Choroid plexus epithelial cell (primary cell): ENCODE results near the gene MED31.
"Not testable (repeated sequence)": the region's sequence is repeated elsewhere in the genome, so short reads cannot be mapped to it uniquely, and the experiment has no call there.

Source experiments
- DNase-seq: peaks from one replicate; pipeline ENCODE4 v3.0.0-alpha.2; 2010; ENCODE audit warnings: low read depth
- H3K4me3 ChIP-seq: 2 replicates; pipeline ENCODE4 v1.5.1; 2011; ENCODE audit warnings: low read depth, mild to moderate bottlenecking, control low read depth, low read length, moderate library complexity
- CTCF ChIP-seq: conservative IDR thresholded peaks from 2 replicates; pipeline ENCODE4 v1.5.1; 2011; ENCODE audit warnings: low read depth, mild to moderate bottlenecking, control low read depth, inconsistent platforms, low read length, moderate library complexity

MED31 gene

GRCh38 chr17:6695051-6695450, 43.6 kb upstream of the MED31 start:
- DNase-seq, result no peak
- TF ChIP-seq CTCF, result no peak
- no peak overlapping the region for H3K4me3 ChIP-seq

GRCh38 chr17:6691958-6692357, 40.6 kb upstream of the MED31 start:
- DNase-seq, H3K4me3 ChIP-seq: not testable (repeated sequence)

- TF ChIP-seq CTCF, result no peak
- no peak for DNase-seq
- no peak overlapping the region for H3K4me3 ChIP-seq
Observed at GRCh38 chr17:6691546-6691945, 40.1 kb upstream of the MED31 start.

- DNase-seq, result no peak
- no peak overlapping the region for H3K4me3 ChIP-seq
- TF ChIP-seq CTCF, result no peak
Observed at GRCh38 chr17:6690641-6691040, 39.2 kb upstream of the MED31 start.

GRCh38 chr17:6688944-6689343, 37.5 kb upstream of the MED31 start:
- DNase-seq, result no peak

GRCh38 chr17:6686026-6686425, 34.6 kb upstream of the MED31 start:
- H3K4me3 ChIP-seq, result no peak overlapping the region
- no peak for TF ChIP-seq CTCF
- DNase-seq, result no peak

More at GRCh38 chr17:6688944-6689343, 37.5 kb upstream of the MED31 start:
- no peak for TF ChIP-seq CTCF
- H3K4me3 ChIP-seq, result no peak overlapping the region

GRCh38 chr17:6684881-6685767, 33.7 kb upstream of the MED31 start:
- no peak for TF ChIP-seq CTCF
- no peak for DNase-seq
- H3K4me3 ChIP-seq, result no peak overlapping the region
